ENCODE results near the gene ALDH3B1.
"Not testable (repeated sequence)": the region's sequence is repeated elsewhere in the genome, so short reads cannot be mapped to it uniquely, and the experiment has no call there.

GRCh38 chr11:67991347-67992121 lies 18.6 kb upstream of the ALDH3B1 start:
- TF ChIP-seq, protein P1, sequence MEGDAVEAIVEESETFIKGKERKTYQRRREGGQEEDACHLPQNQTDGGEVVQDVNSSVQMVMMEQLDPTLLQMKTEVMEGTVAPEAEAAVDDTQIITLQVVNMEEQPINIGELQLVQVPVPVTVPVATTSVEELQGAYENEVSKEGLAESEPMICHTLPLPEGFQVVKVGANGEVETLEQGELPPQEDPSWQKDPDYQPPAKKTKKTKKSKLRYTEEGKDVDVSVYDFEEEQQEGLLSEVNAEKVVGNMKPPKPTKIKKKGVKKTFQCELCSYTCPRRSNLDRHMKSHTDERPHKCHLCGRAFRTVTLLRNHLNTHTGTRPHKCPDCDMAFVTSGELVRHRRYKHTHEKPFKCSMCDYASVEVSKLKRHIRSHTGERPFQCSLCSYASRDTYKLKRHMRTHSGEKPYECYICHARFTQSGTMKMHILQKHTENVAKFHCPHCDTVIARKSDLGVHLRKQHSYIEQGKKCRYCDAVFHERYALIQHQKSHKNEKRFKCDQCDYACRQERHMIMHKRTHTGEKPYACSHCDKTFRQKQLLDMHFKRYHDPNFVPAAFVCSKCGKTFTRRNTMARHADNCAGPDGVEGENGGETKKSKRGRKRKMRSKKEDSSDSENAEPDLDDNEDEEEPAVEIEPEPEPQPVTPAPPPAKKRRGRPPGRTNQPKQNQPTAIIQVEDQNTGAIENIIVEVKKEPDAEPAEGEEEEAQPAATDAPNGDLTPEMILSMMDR (IDR thresholded peaks at IDR 0.05 in 2 of 3, conservative IDR thresholded peaks at IDR 0.05 in 1 of 3; ENCODE audit: control insufficient read depth in 2 of 3, extremely low read depth in 1 of 3, insufficient read depth in 1 of 3, low read depth in 3 of 3, low read length in 3 of 3): not testable (repeated sequence)
- not testable (repeated sequence) for TF ChIP-seq NFIC (IDR thresholded peaks at IDR 0.05; ENCODE audit: low read depth, low read length); ESRRA (IDR thresholded peaks at IDR 0.05; ENCODE audit: low read length); POLR2A (IDR thresholded peaks at IDR 0.05; ENCODE audit: low read depth, low read length); GABPA (IDR thresholded peaks at IDR 0.05; ENCODE audit: low read depth); EP300 (IDR thresholded peaks at IDR 0.05; ENCODE audit: borderline replicate concordance in 1 of 2, control insufficient read depth in 1 of 2, low read depth in 2 of 2, low read length in 2 of 2); SIX5 (IDR thresholded peaks at IDR 0.05; ENCODE audit: low read depth, low read length, severe bottlenecking); FOXK2 (IDR thresholded peaks at IDR 0.05); MAX (IDR thresholded peaks at IDR 0.05; ENCODE audit: low read depth, low read length); JUND (IDR thresholded peaks at IDR 0.05; ENCODE audit: low read depth, low read length)
